HS-27A (cell line): Measurements from ENCODE around the gene ELMOD1.

Source experiments
- DNase-seq: peaks from one replicate; pipeline ENCODE4 v3.0.0-alpha.2; 2012; ENCODE audit warnings: low read depth, missing footprints

The ELMOD1 gene

DNA sequence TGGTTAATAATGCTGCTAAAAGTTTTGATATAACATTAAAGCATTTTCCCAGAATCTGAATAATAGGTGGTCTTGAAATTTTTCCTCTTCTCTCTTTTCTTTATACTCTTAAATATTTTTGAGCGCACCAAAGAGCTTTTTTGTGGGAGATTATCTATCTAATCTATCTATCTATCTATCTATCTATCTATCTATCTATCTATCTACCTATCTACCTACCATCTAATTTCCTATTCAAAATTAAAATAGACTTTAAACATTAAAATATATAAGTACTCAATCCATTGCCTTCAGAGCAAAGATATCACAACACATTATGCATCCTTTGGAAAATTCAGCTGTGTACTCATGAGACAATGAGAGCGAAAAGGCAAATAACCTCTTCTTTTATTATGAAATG is 55.8 kb downstream of the ELMOD1 start:
- no peak for DNase-seq

DNA sequence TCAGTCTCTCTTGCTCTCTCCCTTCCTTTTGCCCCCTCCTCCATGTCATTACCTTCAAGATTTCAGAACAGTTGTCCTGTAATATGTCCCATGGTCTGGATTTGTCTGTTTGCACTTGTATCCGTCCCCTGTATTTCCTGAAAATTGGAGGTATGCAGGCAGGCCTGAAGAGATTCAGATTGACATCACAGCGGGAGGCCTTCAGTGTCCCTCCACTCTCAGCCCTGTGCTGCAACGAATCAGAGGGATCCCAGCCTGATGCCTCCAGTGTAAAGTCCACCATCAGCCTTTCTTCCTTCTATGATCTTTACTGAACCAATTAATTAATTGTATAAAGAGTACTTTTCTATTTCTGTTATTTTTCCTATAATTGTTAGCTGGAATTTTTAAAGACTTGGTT is 57.3 kb downstream of the ELMOD1 start:
- DNase-seq = no peak

DNA sequence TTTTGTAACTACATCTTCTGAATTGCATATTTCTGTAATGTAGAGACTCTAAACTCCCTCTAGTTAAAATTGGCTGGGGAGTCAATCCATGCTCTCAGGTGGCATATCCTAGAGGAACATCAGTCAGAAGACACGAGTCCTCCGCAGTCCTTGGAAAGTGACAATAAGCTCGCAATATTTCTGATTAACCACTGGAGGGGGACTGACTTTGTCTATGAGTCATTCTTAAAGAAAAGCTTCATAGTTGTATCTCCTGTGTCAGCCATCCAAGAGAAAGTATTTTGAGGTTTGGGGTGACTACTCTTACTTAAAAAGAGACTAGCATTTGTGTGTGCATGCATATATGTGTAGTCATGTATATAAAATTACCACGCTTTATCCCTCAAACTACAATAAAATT is 60.7 kb downstream of the ELMOD1 start:
- no peak for DNase-seq

DNA sequence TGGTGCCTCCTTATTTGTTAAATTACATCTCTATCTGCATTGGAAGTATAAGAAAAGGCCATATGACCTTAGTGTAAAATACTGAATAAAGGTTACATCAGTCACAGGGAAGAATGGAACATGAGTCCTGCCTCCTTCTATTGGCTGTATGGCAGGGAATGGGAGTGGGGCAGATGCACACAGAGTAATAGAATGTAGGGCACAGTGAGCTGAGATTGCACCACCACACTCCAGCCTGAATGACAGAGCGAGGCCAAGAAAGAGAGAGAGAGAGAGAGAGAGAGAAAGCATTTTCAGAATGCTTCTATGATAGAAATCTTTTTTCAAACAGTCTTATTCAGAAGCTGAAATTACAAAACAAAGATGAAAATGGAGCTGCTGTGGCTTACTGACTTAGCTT is 62.1 kb downstream of the ELMOD1 start:
- DNase-seq = no peak

DNA sequence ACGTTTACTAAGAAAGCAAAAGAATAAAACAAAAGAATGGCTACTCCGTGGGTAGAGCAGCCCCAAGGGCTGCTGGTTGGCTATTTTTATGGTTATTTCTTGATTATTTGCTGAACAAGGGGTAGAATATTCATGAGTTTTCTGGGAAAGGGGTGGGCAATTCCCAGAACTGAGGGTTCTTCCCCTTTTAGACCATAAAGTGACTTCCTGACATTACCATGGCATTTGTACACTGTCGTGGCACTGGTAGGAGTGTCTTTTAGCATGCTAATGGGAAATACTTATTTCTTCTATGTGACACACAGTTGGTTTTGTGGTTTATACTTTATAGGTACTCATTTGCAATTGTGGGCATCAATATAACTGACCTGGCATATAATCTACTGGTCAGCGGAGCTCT is 64.7 kb downstream of the ELMOD1 start:
- no peak for DNase-seq

DNA sequence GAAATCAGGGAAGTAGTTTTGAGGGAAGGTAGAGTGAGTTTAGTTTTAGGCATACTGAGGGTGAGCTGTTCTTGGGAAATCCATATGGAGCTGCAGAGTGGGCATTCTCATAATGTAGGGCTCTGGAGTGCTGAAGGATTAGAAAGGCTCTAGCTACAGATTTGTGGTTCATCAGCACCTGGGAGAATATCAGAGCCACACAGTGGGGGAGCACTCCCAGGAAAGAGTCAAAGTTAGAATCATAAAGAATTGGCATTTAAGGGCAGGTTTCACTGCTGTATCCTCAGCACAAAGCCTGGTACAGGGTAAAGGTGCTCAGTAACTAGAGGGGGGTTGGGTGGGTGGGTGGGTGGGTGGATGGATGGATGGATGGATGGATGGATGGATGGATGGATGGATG is 68.4 kb downstream of the ELMOD1 start:
- no peak for DNase-seq

DNA sequence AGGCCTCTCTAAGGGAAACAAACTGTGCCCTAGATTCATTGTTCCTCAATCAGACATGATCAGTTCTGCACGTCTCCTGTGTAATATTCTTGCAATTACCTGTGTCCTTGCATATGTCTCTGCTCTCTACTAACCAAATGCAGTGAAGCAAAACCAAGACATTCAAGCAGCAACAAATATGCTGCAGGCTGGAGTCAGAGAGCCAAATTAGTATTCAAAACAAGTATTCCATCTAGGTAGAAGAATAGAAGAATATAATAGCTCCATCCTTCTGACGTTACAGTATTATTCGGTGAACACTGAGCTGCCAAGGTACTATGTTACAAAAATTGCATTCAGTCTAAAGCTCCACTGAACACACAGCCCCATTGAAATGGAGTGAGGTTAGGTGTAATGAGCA is 69.1 kb downstream of the ELMOD1 start:
- no peak for DNase-seq

DNA sequence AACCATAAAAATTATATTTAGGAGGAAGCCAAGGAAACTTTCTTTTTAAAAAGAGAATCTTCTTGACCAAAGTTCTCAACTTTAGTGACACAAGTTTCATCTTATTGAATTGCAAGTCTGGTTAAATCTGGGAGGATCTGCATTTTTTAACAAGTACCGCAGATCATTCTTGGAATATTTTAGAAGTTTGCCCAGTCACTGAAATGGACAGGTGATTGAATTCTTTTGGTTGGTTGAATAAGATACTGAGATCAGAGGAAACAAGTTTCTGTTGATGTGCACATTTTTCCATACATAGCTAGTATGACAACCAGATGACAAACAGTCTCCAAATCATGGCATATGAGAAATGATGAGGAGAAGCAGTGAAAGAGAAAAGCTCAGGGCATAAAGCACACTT is 70.7 kb downstream of the ELMOD1 start:
- DNase-seq = no peak

DNA sequence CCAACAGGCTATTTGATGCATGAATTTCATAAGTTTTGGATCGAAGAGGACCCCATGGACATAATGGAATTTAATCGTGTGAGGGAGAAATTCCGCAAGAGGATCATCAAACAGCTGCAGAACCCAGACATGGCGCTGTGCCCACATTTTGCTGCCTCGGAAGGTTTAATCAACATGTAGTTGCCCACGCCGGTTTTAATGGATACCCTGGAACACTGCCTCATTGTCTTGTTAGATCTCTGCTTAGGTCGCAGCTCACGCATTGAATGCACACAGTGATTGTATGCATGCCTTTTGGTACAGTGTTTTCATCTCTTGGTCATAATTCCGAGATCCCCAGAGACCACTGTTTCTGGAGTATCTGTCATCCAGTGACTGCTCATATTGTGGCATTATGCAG is 74.1 kb downstream of the ELMOD1 start:
- DNase-seq = no peak

DNA sequence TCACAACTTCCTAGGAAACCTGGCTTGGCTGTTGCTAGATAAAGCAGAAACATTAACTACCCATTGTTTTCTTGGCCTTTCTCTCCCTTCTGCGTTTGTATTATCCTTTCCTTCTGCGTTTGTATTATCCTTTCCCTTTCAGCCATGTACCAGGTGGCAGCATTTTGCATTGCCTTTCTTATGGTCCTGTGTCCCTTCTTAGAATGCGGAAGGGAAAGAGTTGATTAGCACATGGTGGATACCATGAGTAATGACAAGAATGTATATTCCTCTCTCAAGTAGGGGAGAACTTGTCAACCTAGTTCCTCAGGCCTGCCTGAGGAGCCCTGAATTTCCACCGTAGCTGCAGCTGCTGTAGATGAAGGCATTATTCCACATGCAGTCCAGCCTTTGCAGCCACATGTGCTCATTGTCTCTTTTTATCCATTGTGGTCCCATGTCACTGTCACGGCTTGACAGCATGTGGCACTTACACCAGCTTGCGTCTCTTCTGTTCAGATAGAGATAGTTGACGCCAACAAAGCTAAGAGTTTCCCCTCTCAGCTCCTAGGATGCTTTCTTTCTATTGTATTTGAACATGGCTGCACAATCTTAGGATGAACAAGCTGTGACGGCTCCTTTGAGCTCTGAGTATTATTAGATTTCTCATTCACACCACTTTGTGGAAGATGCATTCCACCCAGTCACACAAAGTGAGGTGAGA is 76.1 kb downstream of the ELMOD1 start:
- DNase-seq = no peak

DNA sequence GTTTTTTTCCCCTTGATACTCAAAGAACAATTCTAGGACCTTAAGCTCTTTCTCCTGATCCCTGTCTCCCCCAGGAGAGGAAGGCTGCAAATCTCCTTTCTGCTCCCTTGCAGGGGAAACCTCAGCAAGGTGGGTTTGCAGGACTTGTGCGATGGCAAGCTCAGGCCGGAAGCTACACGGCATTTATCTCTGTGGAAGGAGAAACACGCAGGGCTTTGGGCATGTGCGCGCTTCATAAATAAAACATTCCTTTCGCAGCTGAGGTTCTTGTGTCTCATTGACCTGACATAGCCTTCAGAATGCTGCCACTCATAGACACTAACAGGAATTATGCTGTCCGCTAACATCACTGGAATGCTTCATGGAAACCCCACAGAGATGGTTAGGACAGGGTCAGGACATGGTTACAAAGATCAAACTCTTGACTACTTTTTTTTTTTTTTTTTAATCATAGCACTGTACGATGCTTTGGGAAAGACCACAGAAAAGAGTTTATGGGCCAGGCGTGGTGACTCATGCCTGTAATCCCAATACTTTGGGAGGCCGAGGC is 78.3 kb downstream of the ELMOD1 start:
- DNase-seq = no peak

DNA sequence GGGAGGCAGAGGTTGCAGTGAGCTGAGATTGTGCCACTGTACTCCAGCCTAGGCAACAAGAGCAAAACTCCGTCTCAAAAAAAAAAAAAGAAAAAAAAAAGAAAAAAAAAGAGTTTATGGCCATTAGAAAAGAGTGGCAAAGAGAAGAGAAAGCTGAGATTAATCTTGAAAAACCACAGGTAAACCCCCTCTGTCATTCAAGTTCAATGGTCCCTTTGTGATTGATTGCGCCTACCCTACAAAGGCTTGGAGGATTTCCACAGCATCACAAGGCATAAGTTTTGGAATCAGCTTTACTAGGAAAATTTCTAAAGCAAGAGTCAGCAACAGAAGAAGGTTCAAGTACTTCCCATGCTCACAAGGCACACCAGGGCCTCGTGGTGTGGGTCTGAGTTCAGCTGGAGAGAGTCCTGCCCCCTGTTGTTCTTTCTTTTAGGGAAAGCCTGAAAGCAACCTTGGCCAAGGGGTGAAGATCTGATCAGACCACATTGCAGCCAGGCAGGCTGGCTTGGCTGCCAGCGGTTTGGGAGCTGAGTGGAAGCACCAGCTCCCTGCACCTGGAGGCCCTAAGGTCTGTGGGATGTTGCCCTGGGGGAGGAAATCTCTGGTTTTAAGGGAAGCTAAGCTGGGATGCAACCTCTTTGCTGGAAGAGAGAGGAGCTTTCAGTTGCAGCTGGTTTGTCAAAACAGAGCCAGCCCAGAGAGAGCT is 79.1 kb downstream of the ELMOD1 start:
- DNase-seq = no peak

DNA sequence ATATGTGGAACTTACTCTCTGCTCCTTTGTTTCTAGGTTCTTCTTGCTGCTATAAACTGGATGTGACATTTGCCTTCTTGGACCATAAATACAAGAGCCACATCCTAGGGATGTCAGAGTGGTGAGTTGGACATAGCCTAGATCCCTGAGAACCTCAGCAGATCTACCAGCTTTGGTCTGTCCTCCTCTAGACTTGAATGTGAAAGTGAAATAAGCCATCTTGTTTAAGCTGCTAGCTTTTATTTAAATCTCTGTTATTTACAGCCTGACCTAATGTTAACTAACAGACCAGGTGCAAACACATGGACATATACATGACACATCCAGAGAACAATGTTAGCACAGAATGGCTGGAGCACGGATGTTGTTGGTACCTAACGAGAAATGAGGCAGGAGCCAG is 85.0 kb downstream of the ELMOD1 start:
- DNase-seq = no peak

DNA sequence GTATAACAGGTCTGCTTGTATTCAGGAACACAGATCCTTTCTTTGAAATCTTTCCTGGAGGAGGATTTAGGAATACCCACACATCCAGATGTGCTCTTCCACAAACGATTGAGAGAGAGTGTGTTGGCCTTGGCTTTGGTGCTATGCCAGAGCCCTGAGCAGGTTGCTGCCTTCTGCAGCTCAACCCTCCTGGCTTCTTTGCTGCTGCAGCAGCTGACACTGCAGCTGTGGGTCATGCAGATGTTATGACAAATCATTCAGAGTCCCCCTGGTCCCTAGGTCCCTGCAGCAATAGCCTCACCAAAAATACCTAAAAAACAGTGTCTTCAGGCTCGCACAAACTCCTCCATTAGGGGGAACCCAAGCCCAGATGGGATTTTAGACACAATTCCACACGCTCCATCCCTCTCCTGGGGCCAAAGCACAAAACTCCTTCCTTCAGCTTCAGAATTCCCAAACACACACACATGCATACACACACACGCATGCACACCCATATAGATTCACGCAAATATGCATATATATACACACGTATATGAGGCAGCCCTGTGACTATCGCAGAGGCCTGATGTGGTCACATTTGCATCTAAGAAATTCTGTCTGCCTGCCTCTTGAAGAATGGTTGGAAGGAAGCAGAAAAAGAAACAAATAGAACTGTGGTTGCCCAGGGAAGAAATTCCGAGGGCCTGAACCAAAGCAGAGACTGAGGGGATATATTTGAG is 85.5 kb downstream of the ELMOD1 start:
- no peak for DNase-seq

DNA sequence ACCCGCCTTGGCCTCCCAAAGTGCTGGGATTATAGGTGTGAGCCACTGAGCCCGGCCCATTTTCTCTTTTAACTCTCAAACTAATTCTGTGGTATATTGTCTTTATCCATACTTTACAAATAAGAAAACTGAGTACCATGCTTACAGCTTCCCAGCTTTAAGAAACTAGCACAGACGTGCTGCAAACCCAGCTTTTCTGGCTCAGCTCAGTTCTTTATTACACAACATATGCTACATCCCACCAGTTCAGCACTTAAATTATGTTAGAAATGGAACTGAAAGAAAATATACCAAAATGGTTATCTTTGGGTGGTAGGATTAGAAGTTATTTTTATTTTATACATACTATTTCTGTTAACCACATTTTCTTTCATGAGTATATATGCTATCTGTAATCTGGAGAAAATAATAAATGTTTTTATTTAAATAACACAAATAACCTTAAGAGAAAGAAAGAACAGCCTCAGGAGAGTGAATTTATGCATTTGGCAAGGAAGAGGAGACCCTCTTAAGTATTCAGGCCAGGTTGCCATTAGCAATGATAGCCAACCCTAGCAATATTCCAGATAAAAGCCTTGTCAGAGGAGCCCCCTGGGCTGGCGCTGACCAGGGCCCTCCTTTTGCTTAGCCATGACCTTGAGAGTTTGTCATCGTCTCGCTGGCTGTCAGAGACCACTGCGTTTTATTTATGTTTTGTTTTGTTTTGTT is 87.1 kb downstream of the ELMOD1 start:
- DNase-seq = no peak

DNA sequence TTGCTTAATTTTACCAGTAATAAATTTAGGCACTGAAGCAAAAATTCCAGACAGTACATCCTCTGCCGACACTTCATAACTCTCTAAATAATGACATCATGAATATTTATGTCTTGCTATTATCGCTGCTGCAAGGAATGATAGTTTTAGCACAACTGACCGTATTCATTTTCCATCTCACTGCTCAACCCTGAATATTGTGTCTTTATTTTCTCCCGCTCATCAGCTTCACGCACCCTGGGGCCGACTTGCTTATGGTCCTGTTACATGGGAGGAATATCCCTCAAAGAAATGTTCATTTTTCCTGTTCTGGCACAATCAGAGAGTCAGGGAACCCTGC is 87.7 kb downstream of the ELMOD1 start:
- no peak for DNase-seq

DNA sequence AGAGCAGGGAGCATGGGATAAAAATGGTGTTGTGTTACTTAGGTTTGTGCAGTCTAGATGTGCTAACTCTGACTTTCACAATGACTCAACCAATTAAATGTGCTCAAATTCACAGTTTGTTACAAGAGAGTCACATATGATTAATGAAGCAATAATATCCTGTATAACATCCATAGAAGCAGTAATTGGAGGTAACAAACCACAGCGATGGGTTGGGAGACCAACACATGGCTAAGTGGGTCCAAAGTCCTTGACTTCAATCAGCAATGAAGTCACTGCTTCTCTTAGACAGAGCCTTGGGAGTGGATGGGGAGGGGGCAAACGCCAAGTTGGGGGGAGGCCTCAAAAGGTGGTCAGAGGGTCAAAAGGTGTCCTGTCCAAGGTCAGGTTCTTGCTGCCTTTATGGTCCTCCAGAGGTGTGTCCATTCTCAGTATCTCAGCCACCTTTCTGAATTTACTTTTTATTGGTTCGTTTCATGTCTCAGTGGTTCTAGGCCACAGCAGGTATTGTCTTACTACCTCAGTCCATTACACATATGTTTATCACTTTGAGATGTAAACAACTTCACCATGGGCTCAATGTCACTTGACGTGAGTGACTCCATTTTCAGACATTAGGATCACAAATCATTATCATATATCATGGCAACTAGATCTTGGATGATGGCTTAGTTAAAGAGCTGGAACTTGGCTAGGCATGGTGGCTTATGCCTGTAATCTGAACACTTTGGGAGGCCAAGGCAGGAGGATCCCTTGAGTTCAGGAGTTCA is 88.5 kb downstream of the ELMOD1 start:
- no peak for DNase-seq

DNA sequence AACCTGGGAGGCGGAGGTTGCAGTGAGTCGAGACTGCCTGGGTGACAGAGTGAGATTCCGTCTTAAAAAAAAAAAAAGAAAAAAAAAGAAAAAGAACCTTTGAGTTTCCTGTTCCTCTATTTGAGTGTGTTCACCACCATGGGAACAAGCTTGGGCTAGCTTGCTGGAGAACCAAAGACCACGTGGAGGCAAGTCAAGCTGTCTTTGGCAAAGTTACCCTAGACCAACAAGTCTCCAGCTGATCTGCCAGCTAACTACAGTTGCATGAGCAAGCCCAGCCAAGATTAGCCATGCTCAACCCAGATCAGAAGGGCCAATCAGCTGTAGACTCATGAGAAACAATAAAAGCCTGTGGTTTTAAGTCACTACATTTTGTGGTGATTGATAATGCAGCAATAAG is 91.2 kb downstream of the ELMOD1 start:
- DNase-seq = no peak

DNA sequence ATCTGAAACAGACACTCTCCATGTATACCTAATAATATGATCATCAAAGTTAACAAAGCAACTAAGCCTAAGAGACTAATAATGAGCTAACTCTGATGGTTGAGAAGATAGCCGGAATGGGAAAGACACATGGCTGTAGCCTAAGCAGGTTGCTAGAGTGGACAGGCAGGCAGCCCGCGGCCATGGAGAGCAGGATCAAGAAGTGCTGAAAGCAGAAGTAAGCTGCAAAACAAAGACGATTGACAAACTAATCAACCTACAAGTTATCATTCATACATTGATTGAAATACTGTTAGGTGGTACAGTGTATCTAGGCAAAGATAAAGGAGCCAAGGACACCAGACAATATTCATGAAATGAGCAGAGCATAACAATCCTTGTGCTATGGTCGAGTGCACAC is 91.6 kb downstream of the ELMOD1 start:
- no peak for DNase-seq

DNA sequence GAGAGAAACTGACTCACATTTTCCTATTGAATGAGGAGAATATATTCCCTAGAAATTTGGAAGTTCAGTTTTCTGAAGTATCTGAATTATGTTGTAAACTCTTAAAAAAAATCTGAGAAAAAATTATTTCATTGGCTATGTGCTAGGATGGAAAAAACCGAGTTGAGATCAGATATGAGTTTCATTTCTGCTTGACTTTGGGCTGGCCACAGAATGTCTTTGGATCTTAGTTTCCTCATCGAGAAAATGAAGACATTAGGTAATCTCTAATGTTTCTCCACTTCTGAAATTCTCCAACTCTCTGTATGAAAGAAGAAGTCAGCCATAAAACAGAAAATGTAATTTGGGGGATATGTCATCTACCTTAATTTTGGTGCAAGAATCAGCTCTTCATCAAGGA is 92.1 kb downstream of the ELMOD1 start:
- no peak for DNase-seq

DNA sequence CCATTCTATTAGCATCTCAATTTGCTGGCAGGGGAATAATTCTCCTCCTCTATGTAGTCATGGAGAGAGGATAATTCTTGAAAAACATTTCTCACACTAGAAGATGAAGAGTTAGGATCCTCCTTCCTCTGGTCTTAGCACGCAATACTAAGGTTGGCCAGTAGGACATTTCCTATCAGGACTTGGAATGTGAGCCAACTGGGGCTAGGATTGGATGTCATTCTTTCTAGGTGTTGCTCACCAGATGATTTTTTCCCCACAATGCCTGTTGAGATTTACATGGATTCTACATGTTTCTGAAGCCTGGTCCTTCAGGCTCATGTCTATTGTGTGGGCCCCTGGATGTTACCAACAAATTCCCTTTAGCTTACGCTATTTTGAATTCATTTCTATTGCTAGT is 92.9 kb downstream of the ELMOD1 start:
- DNase-seq = no peak
